Measurements from ENCODE around the gene TMCO4. TPM values are rescaled to one million over a fixed set of nuclear protein-coding genes. Genes with fewer than 3 reads are reported as not detected.

Gene TMCO4
- total RNA-seq, 1 donor from 2014 or later = 5.7 TPM

DNA sequence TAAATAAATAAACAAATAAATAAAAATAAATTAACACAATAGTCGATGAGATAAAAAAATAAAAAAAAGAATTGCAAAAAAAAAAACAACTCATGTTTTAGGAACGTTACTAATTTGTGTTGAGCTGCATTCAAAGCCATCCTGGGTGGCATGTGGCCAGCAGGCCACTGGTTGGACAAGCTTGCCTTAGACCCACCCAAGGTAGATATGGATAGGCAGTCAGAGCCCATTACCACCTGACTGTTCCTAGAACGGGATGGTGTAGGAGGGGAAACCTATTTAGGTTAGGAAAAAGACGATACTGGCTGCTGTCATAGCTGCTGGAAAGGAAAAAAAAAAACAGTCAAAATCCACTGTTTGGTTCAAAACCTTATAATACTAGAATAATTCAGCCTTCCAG is 94.3 kb downstream of the TMCO4 start:
- Histone ChIP-seq H3K4me1 (peaks cover 0 to 3% of the 10 kb centered on the region in 2 donors), H3K4me3 (no peak overlapping the region), H3K27me3 (no peaks in the 10 kb centered on the region), H3K27ac (no peak overlapping the region), H3K36me3 (peaks cover 12 to 20% of the 10 kb centered on the region in 2 donors), H3K9me3 (no peaks in the 10 kb centered on the region)
- DNase-seq (ENCODE audit: low spot score in 2 of 2) = no peak
- no peak for TF ChIP-seq CTCF (IDR thresholded peaks at IDR 0.05)
- intact Hi-C loops (cut with DNase I) = loop anchor here (2.0 kb wide), 1 partner anchor 45 kb away; no protein-coding TSS in a partner anchor

- Histone ChIP-seq H3K4me1 (peaks cover 0 to 3% of the 10 kb centered on the region in 2 donors), H3K27me3 (no peaks in the 10 kb centered on the region), H3K36me3 (peaks cover 21% of the 10 kb centered on the region in 2 donors), H3K4me3 (no peak overlapping the region), H3K27ac (no peak overlapping the region), H3K9me3 (no peaks in the 10 kb centered on the region)
- DNase-seq (ENCODE audit: low spot score in 2 of 2) = peak in 1 of 2 donors; percentile 73
- TF ChIP-seq CTCF (IDR thresholded peaks at IDR 0.05) = peak; percentile 81 to 88 (median 84)
- intact Hi-C loops (cut with DNase I) = loop anchor here (2.0 kb wide), 1 partner anchor 44 kb away; no protein-coding TSS in a partner anchor
Observed at GRCh38 chr1:19704247-19705113, 95.2 kb downstream of the TMCO4 start.

- H3K4me3 ChIP-seq = no peak overlapping the region
- intact Hi-C loops (cut with DNase I) = no loop called here
- H3K27me3 ChIP-seq = no peaks in the 10 kb centered on the region
- H3K36me3 ChIP-seq = peaks cover 17 to 27% of the 10 kb centered on the region in 2 donors
- no peak for TF ChIP-seq CTCF (IDR thresholded peaks at IDR 0.05)
- no peaks in the 10 kb centered on the region for H3K9me3 ChIP-seq
- DNase-seq (ENCODE audit: low spot score in 2 of 2) = no peak
- H3K27ac ChIP-seq = no peak overlapping the region
- peaks cover 0 to 3% of the 10 kb centered on the region in 2 donors for H3K4me1 ChIP-seq
Observed at GRCh38 chr1:19703280-19703679, 96.4 kb downstream of the TMCO4 start.

DNA sequence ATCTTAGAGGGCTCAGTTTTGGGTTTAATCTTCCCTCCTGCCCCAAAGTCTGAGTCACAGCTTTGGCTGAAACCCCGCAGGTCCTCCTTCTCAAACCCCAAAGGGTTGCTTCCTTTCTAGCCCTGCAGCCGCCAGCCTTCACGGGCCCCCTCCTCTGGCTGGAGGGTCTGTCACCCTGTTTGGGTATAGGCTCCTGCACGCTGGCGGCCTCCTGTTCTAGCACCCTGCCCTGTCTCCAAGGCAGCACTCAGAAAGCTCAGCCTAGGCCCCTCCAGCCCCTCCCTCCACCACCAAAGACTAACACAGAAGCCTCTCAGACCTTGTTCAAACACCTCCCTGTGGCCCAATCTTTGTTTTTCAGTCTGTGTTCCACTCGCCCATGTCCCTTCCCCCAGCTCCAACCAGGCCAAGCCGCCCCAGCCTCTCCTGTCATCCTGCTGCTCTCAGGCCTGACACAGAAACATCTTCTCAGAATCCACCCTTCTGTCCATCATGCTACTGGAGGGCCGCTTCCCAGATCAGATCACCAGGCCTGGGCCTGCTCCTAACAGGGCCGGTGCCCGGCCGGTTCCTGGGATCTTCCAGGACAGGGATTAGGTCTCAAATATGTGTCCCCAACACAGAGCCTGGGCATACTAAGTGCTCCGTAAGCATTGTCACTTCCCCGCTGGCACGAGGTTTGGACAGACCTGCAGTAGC is 99.5 kb downstream of the TMCO4 start:
- no peaks in the 10 kb centered on the region for H3K9me3 ChIP-seq
- TF ChIP-seq CTCF (IDR thresholded peaks at IDR 0.05) = no peak
- no peak for DNase-seq (ENCODE audit: low spot score in 2 of 2)
- no peaks in the 10 kb centered on the region for H3K27me3 ChIP-seq
- H3K36me3 ChIP-seq = peaks cover 23 to 43% of the 10 kb centered on the region in 2 donors
- H3K4me3 ChIP-seq = no peak overlapping the region
- peaks cover 0 to 3% of the 10 kb centered on the region in 2 donors for H3K4me1 ChIP-seq
- H3K27ac ChIP-seq = no peak overlapping the region
- intact Hi-C loops (cut with DNase I) = no loop called here

GRCh38 chr1:19698181-19698580 is 101.5 kb downstream of the TMCO4 start:
- H3K9me3 ChIP-seq = no peaks in the 10 kb centered on the region
- TF ChIP-seq CTCF (IDR thresholded peaks at IDR 0.05) = no peak
- H3K36me3 ChIP-seq = peaks cover 43 to 63% of the 10 kb centered on the region in 2 donors

More at GRCh38 chr1:19698181-19698580, 101.5 kb downstream of the TMCO4 start:
- H3K4me3 ChIP-seq = no peak overlapping the region
- no peak for DNase-seq (ENCODE audit: low spot score in 2 of 2)
- intact Hi-C loops (cut with DNase I) = no loop called here
- H3K4me1 ChIP-seq = no peaks in the 10 kb centered on the region
- no peak overlapping the region for H3K27ac ChIP-seq
- H3K27me3 ChIP-seq = no peaks in the 10 kb centered on the region

All from ascending aorta (tissue), 2 donors.